Stomach smooth muscle (tissue), 2 donors: ENCODE results near the gene POPDC3.

ENCODE experiments used
- H3K27ac ChIP-seq: one replicate; pipeline ENCODE4 v1.7.0; 2013; ENCODE audit warnings: mild to moderate bottlenecking, low read length, inconsistent platforms
- H3K27me3 ChIP-seq, 2 donors: one replicate each; pipeline ENCODE4 v1.7.0; 2013; ENCODE audit warnings: low read length in 2 of 2; ENCODE audit not compliant: insufficient read depth in 2 of 2, control insufficient read depth in 1 of 2
- H3K36me3 ChIP-seq, 2 donors: one replicate each; pipeline ENCODE4 v1.7.0; 2013; ENCODE audit warnings: low read length in 2 of 2; ENCODE audit not compliant: control insufficient read depth in 2 of 2, insufficient read depth in 2 of 2
- H3K4me1 ChIP-seq: one replicate; pipeline ENCODE4 v1.7.0; 2013; ENCODE audit warnings: low read length; ENCODE audit not compliant: control insufficient read depth, insufficient read depth
- H3K4me3 ChIP-seq, 2 donors: one replicate each; pipeline ENCODE4 v1.7.0; 2013; ENCODE audit warnings: low read length in 2 of 2
- H3K9ac ChIP-seq, 2 donors: one replicate each; pipeline ENCODE4 v1.7.0; 2013; ENCODE audit warnings: low read length in 2 of 2, mild to moderate bottlenecking in 1 of 2
- H3K9me3 ChIP-seq, 2 donors: one replicate each; pipeline ENCODE4 v1.7.0; 2013; ENCODE audit warnings: low read length in 2 of 2; ENCODE audit not compliant: control insufficient read depth in 2 of 2
- donor health status: healthy.
- donor health status: Pancreatic carcinoma.

POPDC3 gene

GRCh38 chr6:105113422-105113821 lies 66.4 kb downstream of the POPDC3 start:
- peaks cover 9 to 24% of the 10 kb centered on the region in 2 donors for H3K36me3 ChIP-seq
- H3K9ac ChIP-seq: no peak overlapping the region
- H3K27me3 ChIP-seq: no peaks in the 10 kb centered on the region
- no peak overlapping the region for H3K27ac ChIP-seq
- no peaks in the 10 kb centered on the region for H3K9me3 ChIP-seq
- H3K4me1 ChIP-seq: no peaks in the 10 kb centered on the region
- no peak overlapping the region for H3K4me3 ChIP-seq

GRCh38 chr6:105112577-105112976 lies 67.2 kb downstream of the POPDC3 start:
- Histone ChIP-seq H3K27ac (no peak overlapping the region), H3K36me3 (peaks cover 9 to 25% of the 10 kb centered on the region in 2 donors), H3K27me3 (no peaks in the 10 kb centered on the region)

DNA sequence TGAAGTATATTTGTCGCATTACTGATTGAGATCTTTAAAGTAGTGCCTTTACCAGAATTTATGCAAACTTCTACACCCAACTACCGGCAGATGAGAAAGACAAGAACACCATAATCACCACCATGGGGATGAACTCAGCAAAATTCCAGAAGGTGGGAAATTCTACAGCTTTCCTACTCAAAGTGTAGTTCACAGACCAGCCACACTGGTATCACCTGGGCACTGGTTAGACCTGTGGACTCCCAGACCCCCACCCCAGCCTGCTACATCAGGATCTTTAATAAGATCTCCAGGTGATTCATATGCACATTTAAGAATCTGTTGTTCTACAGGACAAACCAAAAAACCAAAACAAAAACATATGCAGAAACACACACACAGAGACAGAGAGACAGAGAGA lies 67.9 kb downstream of the POPDC3 start:
- H3K9ac ChIP-seq: no peak overlapping the region
- H3K36me3 ChIP-seq: peaks cover 6 to 18% of the 10 kb centered on the region in 2 donors
- H3K4me3 ChIP-seq: no peak overlapping the region

More at GRCh38 chr6:105112577-105112976, 67.2 kb downstream of the POPDC3 start:
- no peaks in the 10 kb centered on the region for H3K4me1 ChIP-seq
- H3K9me3 ChIP-seq: no peaks in the 10 kb centered on the region
- no peak overlapping the region for H3K4me3 ChIP-seq
- H3K9ac ChIP-seq: no peak overlapping the region

GRCh38 chr6:105111105-105111504 lies 68.7 kb downstream of the POPDC3 start:
- H3K27ac ChIP-seq: no peak overlapping the region
- H3K36me3 ChIP-seq: peaks cover 4 to 20% of the 10 kb centered on the region in 2 donors

More for the DNA sequence above, 67.9 kb downstream of the POPDC3 start:
- Histone ChIP-seq H3K9me3 (no peaks in the 10 kb centered on the region), H3K27me3 (no peaks in the 10 kb centered on the region), H3K4me1 (no peaks in the 10 kb centered on the region), H3K27ac (no peak overlapping the region)

DNA sequence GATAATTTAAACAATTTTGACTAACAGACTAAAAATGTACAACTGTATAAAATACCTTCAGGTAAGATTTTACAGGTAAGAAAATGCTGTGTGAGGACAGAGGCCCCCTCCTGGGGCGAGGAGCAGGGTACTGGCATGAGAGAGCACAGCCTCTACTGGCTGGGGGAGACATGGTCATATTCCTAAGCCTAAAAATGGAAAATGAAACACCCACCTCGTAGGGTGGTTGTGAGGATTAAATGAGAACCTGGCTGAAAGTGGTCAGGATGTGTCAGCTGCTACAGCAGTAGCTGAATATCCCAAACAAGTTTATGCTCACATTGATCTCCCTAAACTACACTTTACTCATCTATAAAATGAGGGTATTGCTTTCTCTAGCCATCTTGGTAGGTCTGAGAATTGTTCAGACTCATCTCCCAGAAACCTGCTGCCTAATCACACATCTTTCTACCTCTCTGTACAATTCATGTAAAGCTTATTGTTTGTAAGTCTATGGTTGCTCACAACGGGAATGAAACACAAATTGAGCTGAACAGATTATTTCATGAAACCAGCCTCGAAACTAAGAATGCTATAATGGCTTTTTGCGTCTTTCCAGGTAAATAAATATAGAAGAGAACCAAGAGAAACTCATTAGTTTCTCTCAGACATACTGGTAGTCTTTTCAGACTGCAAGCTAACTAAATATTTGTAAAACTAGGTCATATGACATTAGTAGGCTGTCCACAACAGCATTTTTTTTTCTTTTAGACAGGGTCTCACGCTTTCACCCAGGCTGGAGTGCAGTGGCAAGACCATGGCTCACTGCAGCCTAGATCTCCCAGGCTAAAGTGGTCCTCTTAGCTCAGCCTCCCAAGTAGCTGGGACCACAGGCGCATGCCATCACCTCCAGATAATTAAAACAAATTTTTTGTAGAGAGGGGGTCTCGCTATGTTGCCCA lies 69.6 kb downstream of the POPDC3 start:
- H3K4me3 ChIP-seq: no peak overlapping the region
- no peak overlapping the region for H3K9ac ChIP-seq
- H3K27ac ChIP-seq: no peak overlapping the region
- H3K27me3 ChIP-seq: no peaks in the 10 kb centered on the region
- peaks cover 8 to 21% of the 10 kb centered on the region in 2 donors for H3K36me3 ChIP-seq
- no peaks in the 10 kb centered on the region for H3K4me1 ChIP-seq
- no peaks in the 10 kb centered on the region for H3K9me3 ChIP-seq

More at GRCh38 chr6:105111105-105111504, 68.7 kb downstream of the POPDC3 start:
- H3K27me3 ChIP-seq: no peaks in the 10 kb centered on the region
- H3K9me3 ChIP-seq: no peaks in the 10 kb centered on the region
- no peak overlapping the region for H3K4me3 ChIP-seq
- H3K4me1 ChIP-seq: no peaks in the 10 kb centered on the region
- H3K9ac ChIP-seq: no peak overlapping the region

DNA sequence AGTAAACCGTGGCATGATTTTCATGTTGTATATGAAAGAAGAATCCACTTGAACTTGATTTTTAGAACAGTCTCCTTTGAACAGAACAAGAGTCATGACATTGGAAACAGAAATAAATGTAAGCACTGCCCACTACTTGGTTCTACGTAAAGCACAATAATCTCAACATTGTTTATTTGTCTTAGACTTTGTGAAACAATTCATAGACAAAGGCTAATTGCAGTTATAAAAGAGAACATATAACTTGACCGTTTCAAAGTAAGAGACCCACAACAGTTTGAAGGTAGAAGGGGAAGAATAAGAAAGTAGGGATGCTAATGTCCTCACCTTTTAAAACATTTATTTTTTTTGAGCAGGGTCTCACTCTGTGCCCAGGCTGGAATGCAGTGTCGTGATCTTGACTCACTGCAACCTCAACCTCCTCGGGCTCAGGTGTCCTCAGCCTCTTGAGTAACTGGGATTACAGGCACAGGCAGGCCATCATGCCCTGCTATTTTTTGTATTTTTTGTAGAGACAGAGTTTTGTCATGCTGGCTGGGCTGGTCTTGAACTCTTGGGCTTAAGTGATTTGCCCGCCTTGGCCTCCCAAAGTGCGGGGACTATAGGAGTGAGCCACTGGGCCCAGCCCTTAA lies 71.1 kb downstream of the POPDC3 start:
- H3K36me3 ChIP-seq: peaks cover 10 to 24% of the 10 kb centered on the region in 2 donors
- no peak overlapping the region for H3K4me3 ChIP-seq
- H3K27me3 ChIP-seq: no peaks in the 10 kb centered on the region
- no peaks in the 10 kb centered on the region for H3K4me1 ChIP-seq
- no peak overlapping the region for H3K27ac ChIP-seq
- H3K9me3 ChIP-seq: no peaks in the 10 kb centered on the region
- H3K9ac ChIP-seq: no peak overlapping the region
